Measurements from ENCODE around the gene SH3BGRL2.
"Not testable (repeated sequence)": the region's sequence is repeated elsewhere in the genome, so short reads cannot be mapped to it uniquely, and the experiment has no call there.

Gene SH3BGRL2

DNA sequence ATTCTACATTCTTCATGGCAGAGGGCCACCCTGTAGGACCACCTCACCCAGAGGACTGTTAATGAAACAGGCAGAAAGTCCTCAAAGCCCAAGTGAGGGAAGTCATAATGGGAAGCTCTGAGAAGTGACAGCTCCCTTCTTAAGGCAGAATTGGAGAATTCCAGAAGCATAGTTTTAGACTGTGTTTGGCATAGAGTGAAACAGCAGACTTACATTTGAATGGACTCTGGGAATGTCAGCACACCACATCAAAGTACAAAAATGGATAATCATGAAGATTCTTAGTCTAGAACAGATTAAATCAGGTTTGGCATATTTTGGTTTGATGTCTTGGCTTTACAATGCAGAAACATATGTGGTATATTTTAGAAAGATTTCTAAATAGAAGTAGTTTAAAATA lies 17.9 kb downstream of the SH3BGRL2 start:
- DNase-seq (ENCODE audit: low read depth, low spot score) = no peak

DNA sequence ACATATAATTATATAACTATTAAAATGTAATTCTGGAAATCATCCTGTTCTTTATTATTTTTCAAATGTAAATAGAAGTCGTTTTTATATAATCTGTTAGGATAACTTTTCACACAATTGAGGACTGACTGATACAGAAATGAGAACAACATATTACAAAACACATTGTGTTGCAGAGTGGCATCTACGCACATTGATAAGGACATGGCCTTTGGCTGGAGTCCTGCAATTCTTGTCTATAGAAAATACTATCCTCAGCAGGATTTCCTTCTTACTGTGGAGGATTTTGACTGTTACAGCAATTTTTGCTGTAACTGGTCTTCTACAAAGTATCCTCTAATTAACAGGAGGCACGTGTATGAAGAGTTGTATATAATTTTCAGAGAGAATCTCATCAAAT lies 19.8 kb downstream of the SH3BGRL2 start:
- DNase-seq (ENCODE audit: low read depth, low spot score) = no peak

DNA sequence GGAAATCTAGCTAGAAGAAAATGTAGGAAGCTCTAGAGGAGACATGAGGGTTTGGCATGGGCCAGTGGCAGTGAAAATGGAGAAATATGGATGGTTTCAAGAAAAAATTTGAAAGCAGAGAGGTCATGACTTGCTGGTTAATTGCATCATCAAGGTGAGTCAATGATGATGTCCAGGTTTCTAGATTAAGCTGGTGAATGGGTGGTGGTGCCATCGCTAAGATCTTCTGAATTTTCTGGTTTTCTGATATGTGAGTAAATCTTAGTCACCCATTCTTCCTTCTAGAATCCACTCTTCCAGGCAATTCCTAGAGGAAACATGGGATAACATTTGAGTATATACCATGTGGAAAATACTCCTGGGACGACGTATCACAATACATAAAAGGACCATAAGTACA lies 25.0 kb downstream of the SH3BGRL2 start:
- no peak for DNase-seq (ENCODE audit: low read depth, low spot score)

DNA sequence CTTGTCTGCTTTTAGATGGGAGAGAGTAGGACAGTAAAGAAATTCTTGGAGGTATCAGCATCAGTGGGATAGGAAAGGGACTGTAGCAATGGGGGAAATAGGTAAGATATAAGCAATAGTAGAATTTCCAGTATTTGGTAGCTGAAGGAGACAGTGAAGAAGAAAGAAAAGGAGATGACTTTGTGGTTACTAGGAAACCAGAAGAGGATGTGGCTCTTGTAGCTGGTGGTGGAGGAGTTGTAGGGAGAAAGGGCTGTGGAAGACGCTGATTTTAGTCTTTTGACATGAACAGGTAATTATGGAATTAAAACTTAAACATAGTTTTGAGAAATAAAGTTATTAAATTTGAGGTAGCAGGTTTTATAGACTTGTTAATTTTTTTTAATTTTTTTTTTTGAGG lies 26.1 kb downstream of the SH3BGRL2 start:
- no peak for DNase-seq (ENCODE audit: low read depth, low spot score)

DNA sequence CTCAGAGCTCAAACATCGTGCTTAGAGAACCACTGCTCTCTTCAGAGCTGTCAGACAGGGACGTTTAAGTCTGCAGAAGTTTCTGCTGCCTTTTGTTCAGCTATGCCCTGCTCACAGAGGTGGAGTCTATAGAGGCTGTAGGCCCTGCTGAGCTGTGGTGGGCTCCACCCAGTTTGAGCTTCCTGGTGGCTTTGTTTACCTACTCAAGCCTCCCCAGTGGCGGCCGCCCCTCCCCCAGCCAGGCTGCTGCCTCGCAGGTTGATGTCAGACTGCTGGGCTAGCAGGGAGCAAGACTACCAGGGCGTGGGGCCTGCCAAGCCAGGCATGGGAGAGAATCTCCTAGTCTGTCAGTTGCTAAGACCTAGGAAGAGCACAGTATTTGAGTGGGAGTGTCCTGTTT lies 32.5 kb downstream of the SH3BGRL2 start:
- not testable (repeated sequence) for DNase-seq (ENCODE audit: low read depth, low spot score)

DNA sequence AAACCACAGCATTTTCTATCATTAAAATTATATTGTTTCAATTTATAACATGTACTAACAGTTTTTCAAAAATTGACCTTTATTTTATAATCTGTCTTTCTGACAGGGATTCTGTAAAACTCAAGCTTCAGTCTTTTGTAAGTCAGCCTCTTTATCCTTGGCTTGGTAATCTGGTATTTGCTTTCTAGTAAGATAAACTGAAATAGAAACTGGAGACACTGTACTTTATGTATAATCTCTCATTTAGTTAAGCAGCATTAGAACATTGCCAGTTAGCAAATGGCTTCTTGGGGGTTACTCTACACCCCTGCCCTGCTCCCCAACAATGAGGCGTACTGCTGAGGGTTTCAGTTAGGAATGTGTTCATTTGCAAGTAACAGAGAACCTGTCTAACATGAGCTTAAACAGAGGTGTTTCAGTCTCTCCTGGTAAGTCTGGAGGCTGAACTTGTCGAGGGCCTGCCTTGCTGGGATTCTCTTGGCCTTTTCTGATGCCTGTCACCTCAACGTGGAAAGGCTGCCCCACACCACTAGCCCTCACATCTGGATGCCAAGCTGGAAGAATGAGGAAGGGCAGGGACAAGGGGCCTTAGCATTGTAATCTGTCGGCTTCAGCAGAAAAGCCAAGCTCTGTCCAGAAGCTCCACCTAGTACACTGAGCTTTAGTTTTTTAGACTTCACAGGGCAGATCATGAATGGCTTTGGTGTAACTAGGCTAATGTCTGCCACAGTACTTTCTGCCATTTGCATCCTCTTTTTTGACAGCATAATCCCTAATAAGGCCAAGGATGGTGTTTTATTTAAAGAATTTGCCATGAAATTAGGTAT lies 34.8 kb downstream of the SH3BGRL2 start:
- DNase-seq (ENCODE audit: low read depth, low spot score) = no peak

DNA sequence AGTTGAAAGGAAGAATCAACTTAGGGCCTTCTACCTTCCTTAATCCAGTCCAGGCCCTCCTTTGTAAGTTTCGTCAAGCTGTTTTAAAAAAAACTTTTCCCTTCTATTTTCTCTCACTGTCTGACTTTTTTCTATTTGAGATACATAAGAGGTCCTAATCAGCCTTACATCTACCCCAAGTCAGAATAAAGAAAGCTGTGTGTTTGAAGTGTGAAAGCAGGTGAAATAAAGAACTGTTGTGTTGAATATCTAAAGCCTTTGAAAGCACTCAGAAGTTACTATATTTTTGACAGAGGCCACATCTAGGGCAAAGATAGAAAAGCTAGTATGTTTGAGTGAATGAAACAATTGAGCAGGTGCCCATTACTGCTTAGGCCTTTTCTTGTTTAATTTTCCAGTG lies 35.5 kb downstream of the SH3BGRL2 start:
- no peak for DNase-seq (ENCODE audit: low read depth, low spot score)

DNA sequence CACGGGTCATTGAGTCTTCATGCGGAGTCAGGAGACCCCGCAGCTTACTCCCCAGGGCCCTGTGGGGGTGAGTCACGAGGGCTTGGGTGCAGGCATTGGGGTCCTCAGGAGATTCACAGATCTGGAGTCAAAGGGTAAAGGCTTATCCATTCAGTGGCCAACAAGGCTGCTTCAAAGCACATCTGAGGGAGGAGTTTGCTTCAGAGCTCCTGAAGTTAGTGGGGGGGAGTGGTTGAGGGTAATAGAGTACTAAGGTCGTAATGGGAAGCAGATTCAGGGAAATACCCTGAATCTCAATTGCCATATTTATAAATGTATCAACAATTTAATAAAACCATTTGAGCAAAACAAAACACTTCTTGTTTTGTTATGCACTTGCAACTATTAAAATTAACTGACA lies 37.3 kb downstream of the SH3BGRL2 start:
- DNase-seq (ENCODE audit: low read depth, low spot score) = no peak

DNA sequence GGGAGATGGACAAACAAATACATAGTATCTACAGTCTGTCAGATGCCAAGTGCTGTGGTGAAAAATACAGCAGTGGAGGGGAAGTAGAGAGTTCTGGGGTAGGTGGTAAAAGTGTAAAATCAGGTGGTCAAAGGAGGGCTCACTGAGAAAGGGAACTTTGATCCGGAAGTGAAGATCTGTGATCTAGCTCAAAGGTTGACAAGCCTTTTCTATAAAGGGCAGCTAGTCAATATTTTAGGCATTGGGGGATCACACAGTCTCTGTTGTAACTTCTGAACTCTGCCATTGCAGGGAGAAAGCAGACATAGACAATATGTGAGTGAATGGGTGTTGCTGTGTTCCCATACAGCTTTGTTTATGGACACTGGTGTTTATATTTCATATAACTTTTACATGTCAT lies 38.6 kb downstream of the SH3BGRL2 start:
- DNase-seq (ENCODE audit: low read depth, low spot score) = no peak

DNA sequence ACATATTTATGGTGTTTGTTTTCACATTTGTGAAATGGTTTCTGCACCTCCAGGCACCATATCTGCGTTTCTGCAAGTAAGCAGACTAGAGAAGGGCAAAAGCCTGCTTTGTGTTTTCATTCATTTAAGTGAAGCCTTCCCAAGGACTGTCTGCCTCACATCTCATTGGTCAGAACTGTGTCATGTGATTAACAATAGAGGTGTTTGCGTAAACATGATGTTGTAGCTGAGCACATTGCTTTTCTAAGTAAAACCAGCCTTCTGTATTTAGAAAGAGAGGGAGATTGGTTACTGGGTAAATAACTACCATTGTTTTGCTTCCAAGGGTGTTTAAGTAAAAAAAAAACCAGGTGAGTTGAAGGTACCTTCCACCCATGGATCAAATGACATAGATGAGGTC lies 39.7 kb downstream of the SH3BGRL2 start:
- DNase-seq (ENCODE audit: low read depth, low spot score) = no peak

DNA sequence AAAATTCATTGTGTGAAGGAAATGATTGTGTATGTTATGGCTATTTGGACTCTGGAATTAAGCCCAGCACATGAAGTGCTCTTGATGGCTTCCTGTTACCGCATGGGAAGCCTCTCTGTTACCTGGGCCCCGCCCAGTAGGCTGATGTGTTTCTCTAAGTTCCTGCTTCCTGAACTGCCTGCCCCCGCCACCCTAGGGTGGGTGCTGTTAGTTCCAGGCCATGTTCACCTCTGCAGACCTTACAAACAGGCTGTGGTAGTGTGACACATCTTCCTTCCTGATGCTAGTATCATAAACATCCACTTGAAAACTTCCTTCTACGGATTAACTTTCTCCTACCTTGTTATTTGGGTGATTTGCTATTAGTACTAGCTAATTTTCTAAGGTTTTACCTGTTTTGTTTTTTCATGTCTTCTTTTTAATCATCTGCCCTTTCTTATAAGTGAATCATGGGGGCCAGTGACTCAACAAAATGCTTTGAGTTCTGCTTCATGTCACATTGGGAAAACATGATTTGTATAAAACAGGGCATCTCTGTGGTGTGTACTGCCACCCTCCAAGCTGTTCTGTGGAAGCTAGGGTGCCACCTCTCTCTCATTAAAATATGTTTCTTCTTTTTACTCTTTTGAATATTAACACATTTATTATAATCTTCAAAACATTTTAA lies 40.6 kb downstream of the SH3BGRL2 start:
- peak; percentile 11 for DNase-seq (ENCODE audit: low read depth, low spot score)

DNA sequence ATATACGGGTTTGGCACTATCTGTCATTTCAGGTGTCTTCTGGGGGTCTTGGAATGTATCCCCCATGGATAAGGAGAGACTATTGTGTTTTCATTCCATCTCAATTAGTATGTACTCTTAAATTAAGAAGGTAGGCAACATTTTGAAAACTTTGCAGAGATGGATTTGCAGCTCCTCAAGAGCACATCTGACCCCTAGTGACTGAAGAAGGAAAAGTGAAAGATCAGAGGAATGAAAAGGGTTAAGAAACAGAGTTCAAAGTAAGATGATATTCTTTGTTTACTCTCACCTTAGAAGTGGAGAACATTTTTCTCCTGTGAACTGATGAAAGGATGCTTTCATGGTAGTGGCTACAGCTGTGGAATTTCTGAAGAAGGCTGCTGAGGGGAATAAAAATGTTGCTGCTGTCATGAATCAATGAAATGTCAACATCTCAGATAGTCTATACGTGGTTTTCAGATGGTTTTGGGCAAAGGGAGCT lies 41.5 kb downstream of the SH3BGRL2 start:
- no peak for DNase-seq (ENCODE audit: low read depth, low spot score)

DNA sequence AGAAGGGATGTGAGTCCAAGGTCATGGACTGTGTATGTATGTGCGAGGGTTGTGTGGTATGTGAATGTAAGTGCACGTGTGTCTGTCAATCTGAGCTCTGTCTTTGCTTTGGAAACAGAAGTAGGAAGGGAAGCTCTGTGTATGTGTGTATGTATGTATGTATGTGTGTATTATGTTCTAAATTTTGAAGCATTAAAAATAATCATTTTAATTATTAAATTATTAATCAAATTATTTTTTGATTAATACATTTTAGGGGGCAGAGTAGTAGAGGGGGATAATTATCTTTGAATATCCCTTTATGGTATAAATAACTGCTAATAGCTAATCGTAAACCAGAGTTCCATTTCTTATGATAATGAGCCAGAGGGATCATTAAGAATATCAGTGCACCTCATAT lies 42.8 kb downstream of the SH3BGRL2 start:
- DNase-seq (ENCODE audit: low read depth, low spot score) = no peak

DNA sequence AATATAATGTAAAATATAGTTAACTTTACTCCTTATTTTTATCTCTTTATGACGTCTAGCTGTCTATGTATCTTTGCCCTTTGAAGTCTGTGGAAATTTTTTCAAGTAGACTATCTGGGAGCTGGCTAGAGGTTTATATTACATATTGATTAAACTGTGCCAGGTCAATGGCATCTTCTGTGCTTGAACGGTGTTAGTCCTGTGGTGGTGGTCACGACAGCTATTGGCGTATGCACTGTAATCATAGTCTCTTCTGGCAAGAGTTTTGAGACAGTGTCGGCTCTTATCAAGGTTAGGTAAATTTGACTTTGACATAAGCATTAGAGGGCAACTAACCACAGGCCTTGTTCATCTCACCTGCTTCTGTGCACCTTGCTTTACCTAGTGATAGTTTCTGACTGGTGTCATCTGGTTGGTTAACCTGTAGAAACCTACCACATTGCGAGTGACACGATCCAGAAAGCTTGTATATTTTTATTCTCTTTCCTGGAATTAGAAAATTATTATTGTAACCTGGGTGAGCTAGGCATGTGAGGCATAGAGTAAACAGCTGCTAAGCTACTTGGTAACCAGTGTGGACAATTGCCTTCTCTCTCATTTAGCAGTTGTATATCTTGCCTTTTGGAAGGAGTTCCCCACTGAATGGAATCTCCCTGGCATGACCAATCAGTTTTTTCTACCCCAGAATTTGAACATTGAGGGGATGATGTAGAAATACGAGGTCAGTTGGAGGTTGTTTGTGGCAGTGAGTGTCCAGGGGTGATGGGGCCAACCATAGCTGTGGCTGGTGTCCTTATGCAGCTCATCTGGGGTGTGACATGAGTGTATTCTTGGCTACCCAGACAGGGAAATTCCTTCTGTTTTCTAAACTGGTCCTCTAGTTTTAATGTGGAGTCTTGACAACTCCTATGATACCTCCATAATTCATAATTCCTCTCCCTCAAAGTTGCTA lies 45.9 kb downstream of the SH3BGRL2 start:
- DNase-seq (ENCODE audit: low read depth, low spot score) = no peak

DNA sequence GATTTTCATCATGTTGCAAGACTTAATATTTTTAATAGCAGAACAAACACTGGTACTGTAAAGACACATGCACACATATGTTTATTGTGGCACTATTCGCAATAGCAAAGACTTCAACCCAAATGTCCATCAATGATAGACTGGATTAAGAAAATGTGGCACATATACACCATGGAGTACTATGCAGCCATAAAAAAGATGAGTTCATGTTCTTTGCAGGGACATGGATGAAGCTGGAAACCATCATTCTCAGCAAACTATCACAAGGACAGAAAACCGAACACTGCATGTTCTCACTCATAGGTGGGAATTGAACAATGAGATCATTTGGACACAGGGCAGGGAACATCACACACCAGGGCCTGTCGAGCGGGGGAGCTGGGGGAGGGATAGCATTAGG lies 51.6 kb downstream of the SH3BGRL2 start:
- DNase-seq (ENCODE audit: low read depth, low spot score) = not testable (repeated sequence)

DNA sequence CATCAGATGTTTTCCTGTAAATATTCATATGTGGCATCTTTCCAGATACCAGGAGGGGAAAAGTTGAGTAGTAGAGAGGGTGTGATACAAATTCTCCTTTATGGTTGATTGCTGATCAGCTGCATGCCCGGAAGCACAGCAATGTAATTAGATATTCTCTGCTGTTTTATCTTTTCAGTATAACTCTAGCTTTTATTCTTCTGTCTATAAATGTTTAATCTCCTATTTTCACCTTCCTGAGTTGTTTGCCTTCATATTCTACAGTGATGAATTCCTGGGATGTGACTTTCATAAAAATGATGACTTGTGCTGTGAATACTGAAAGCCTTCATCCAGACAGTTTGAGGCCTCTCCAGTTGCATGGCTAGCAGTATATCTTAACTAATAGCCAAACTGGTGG lies 53.7 kb downstream of the SH3BGRL2 start:
- DNase-seq (ENCODE audit: low read depth, low spot score) = no peak

DNA sequence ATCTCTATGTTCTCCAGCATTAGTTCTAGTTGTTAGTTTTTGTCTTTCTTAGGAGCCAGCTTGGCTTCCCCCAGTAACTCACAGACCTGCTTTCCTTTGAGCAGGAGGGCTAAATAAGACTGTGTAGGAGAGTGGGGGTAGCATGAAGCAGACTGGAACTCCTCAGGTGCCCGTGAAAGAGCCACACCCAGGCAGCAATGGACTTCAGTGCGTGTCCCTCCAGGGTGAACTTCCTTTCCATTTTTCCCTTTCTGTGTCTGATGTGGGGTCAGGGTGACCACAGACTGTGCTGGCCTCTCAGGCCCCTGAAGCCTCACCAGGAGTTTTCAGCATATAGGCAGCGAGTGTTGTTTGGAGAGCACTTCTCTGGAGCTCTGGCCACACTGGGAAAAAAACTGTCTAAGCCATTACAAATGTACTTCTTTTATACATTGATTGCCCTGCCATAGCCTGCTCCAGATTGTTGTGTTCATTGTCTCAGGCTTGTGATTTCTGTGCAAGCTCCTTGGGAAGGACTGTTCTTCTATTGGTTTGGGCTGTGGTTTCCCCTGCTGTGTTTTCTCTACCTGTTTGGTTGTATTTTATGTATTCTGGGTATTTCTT lies 55.7 kb downstream of the SH3BGRL2 start:
- no peak for DNase-seq (ENCODE audit: low read depth, low spot score)

DNA sequence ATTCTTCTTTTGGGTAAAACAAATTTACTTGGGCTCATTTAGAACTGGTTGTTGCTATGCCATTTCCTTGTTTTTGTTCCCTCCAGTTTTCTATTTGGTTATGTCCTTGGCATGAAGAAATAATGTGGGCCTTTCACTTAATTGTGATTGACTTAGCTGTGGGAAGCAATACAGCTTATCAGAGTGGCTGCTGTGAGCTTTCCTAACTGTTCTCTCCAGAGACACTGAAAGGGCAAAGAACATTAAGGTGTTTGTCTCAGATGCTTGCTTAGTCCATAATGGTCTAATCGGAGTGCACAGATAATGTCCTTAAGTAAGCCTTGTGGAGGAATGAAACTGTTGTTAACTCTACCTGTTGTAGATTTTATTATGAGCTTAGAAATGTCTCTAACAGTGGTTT lies 56.6 kb downstream of the SH3BGRL2 start:
- DNase-seq (ENCODE audit: low read depth, low spot score) = no peak

DNA sequence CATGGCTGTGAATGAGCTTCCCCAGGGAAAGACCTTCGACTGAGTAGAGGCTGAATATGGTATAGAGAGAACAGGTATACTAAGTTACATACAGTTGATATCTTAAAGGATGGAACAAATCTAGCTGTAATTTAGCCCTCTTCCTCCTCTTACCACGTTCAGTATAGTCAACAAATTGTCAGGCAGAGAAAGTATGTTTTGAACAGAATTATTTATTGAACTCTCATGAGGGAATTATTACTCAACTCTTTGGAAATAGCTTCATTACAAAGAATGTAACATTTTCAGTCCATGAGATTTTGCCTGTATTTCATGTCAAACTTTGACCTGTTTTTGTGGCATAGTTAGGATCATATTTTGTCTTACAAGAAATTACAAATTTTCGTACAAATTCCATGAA lies 63.0 kb downstream of the SH3BGRL2 start:
- DNase-seq (ENCODE audit: low read depth, low spot score) = no peak

DNA sequence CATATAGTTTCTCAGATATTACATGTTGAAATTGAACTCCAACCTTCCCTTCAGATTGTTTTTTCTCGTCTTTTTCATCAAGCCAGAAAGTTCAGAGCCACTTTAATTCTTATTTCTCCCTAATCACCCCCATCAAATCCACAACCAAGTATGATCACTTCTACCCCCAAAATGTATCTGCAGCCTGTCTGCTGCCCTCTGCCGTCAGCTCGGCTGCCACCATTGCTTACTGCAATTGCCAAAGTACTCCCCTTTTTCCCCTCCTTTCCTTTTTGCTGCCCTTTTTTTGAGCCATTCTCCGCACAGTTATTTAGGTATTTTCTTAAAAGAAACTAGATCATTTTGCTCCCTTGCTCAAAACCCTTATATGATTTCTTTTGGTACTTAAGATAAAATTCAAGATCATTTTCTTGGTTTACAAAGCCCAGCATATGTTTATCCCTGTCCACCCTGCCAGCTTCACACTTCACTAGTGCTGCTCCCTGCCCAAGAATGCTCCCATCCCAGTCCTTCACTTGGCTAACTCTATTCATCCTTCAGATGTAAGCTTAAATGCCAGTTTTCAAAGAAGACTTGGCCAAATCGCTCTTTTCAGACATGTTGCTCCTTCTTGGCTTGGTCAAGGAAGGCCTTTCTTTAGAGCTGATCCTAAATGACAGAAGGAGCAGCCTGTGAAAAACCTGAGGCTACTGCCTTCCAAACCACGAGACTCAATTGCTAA lies 63.7 kb downstream of the SH3BGRL2 start:
- DNase-seq (ENCODE audit: low read depth, low spot score) = no peak

DNA sequence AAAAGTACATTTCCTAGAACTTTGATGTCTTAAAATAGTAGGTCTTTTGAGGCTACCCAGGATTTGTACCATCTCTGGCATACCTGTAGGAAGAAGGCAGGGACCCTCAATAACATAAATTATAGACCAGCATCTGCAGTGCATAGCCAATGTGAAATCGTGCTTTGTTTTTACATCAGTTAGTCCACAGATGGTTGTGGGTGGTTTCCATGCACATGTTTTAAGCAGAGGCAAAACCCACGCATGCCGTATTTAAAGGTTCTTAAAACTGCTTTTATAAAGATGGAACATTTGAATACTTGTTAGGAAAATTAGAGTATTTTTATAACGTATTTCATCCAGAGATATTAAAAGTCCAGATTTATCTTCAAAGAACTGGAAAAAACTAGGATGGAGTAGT lies 66.3 kb downstream of the SH3BGRL2 start:
- DNase-seq (ENCODE audit: low read depth, low spot score) = no peak
